ENCODE data around the gene KDF1. TPM values are rescaled to one million over a fixed set of nuclear protein-coding genes. Genes with fewer than 3 reads are reported as not detected.

Gene KDF1
- total RNA-seq, 1 experiment from 2014 or later = 8.8 TPM

DNA sequence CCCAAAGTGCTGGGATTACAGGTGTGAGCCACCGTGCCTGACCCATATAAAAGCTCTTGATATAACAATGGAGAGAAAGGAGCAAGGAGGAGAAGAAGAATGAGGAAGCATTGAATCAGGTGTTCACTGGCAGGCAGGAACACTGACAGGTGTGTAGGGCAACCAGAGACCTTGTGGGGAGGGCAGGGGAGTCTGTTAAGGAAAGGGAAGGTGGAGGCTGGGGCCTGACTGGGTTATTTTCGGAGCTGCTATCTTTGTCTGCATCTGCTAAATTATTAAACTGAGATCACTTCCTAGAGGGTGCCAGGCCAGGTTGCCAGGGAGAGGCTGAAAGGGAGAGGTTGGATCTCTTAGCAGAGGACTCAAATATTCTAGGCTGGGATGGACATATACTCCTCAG, 26.4 kb upstream of the KDF1 start:
- no peaks in the 10 kb centered on the region for H3K27me3 Mint-ChIP-seq (ENCODE audit: insufficient read depth, unreplicated experiment)
- POLR2A ChIA-PET = interaction anchor here (0.7 to 1.2 kb wide), 5 partner anchors 8 to 739 kb away, joined by 3 to 4 read pairs (median 3); partner anchors contain the start of gene FAM76A
- peaks cover 12% of the 10 kb centered on the region for H3K4me1 Mint-ChIP-seq (ENCODE audit: insufficient read depth, unreplicated experiment)
- no peak for DNase-seq (ENCODE audit: unreplicated experiment)
- H3K4me3 Mint-ChIP-seq (ENCODE audit: unreplicated experiment) = no peak overlapping the region
- BruUV-seq (replicated peaks) = no TSS peak
- TF ChIP-seq, protein P1, sequence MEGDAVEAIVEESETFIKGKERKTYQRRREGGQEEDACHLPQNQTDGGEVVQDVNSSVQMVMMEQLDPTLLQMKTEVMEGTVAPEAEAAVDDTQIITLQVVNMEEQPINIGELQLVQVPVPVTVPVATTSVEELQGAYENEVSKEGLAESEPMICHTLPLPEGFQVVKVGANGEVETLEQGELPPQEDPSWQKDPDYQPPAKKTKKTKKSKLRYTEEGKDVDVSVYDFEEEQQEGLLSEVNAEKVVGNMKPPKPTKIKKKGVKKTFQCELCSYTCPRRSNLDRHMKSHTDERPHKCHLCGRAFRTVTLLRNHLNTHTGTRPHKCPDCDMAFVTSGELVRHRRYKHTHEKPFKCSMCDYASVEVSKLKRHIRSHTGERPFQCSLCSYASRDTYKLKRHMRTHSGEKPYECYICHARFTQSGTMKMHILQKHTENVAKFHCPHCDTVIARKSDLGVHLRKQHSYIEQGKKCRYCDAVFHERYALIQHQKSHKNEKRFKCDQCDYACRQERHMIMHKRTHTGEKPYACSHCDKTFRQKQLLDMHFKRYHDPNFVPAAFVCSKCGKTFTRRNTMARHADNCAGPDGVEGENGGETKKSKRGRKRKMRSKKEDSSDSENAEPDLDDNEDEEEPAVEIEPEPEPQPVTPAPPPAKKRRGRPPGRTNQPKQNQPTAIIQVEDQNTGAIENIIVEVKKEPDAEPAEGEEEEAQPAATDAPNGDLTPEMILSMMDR (IDR thresholded peaks at IDR 0.05; ENCODE audit: unreplicated experiment) = no peak
- intact Hi-C loops (cut with micrococcal nuclease) = no loop called here
- no peaks in the 10 kb centered on the region for H3K36me3 Mint-ChIP-seq (ENCODE audit: insufficient read depth, unreplicated experiment)
- CTCF ChIA-PET = interaction anchor here (0.6 to 1.6 kb wide), 5 partner anchors 10 to 346 kb away, joined by 3 to 6 read pairs (median 4); no protein-coding TSS in a partner anchor
- H3K27ac Mint-ChIP-seq (ENCODE audit: low read depth, unreplicated experiment) = no peak overlapping the region
- H3K9me3 Mint-ChIP-seq (ENCODE audit: unreplicated experiment) = no peaks in the 10 kb centered on the region

DNA sequence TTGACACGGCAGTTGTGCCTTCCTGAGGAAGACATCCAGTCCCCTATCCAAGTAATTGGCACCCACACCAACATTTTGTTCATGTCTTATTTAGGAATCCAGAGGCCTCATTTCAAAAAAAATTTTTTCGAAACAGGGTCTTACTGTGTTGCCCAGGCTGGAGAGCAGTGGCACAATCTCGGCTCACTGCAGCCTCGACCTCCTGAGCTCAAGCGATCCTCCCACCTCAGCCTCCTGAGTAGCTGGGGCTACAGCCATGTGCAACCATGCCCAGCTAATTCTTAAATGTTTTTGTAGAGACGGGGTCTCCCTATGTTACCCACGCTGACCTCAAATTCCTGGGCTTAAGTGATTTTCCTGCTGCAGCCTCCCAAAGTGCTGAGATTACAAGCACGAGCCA, 24.0 kb upstream of the KDF1 start:
- Mint-ChIP-seq H3K9me3 (ENCODE audit: unreplicated experiment) (no peaks in the 10 kb centered on the region), H3K4me3 (ENCODE audit: unreplicated experiment) (no peak overlapping the region), H3K36me3 (ENCODE audit: insufficient read depth, unreplicated experiment) (no peaks in the 10 kb centered on the region), H3K27me3 (ENCODE audit: insufficient read depth, unreplicated experiment) (no peaks in the 10 kb centered on the region), H3K4me1 (ENCODE audit: insufficient read depth, unreplicated experiment) (peaks cover 6% of the 10 kb centered on the region), H3K27ac (ENCODE audit: low read depth, unreplicated experiment) (no peak overlapping the region)
- CTCF ChIA-PET = interaction anchor here (1.7 to 3.7 kb wide), 2 partner anchors 12 to 17 kb away, joined by 3 to 22 read pairs; no protein-coding TSS in a partner anchor
- intact Hi-C loops (cut with micrococcal nuclease) = no loop called here
- TF ChIP-seq, protein P1 (IDR thresholded peaks at IDR 0.05; ENCODE audit: unreplicated experiment) = no peak
- DNase-seq (ENCODE audit: unreplicated experiment) = no peak
- POLR2A ChIA-PET = interaction anchor here (1.2 to 2.1 kb wide), 3 partner anchors 9 to 24 kb away, joined by 3 to 14 read pairs (median 9); partner anchors contain the start of genes KDF1 and TRNP1
- no TSS peak for BruUV-seq (replicated peaks)

DNA sequence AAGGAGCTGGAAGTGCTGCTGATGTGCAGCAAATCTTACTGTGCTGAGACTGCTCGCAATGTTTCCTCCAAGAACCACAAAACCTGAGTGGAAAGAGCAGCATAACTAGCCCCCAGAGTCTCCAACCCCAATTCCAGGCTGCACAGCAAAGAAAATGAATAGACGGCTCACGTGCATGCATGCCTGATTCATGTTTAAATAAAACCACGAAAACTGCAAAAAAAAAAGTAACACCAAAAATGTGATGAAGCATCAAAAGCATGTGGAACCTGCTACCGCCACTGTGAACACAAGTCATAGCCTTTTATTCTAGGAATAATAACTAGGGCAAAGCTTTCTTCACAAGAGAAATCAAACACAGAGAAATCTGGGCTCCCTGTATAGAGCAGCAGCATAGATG, 23.6 kb upstream of the KDF1 start:
- POLR2A ChIA-PET = interaction anchor here (1.2 to 2.1 kb wide), 3 partner anchors 10 to 23 kb away, joined by 3 to 14 read pairs (median 9); partner anchors contain the start of genes KDF1 and TRNP1
- H3K9me3 Mint-ChIP-seq (ENCODE audit: unreplicated experiment) = no peaks in the 10 kb centered on the region
- BruUV-seq (replicated peaks) = no TSS peak

DNA sequence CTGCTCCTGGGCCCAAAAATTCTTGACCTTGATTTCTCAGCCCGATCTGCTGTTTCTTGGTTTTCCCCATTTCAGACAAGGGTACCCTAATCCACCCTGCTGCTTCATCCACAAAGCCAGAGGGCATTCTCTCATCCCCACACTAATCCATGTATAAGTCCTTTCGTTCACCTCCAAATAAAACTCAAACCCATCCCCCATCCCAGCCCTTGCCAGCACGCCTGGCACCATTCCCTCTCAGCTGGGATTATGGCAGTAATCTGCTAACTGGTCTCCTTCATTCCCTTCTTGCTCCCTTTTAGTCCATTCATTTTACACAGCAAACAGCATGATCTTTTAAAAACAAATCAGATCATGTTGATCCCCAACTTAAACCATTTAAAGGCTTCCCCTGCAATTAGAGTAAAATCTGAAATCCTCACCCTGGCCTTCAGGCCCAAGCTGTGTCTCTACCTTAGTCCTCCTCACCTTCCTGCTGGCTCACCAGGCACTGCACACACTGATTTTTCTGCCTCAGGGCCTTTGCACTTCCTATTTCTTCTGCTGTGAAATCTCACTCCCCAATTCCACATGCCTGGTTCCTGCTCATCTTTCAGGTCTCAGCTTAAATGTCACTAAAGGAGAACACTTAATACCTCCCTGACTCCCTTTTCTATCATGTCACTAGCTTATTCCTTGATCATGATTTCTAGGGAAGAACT, 21.0 kb upstream of the KDF1 start:
- Mint-ChIP-seq H3K27ac (ENCODE audit: low read depth, unreplicated experiment) (no peak overlapping the region), H3K27me3 (ENCODE audit: insufficient read depth, unreplicated experiment) (no peaks in the 10 kb centered on the region), H3K4me1 (ENCODE audit: insufficient read depth, unreplicated experiment) (peaks cover 6% of the 10 kb centered on the region), H3K4me3 (ENCODE audit: unreplicated experiment) (no peak overlapping the region), H3K36me3 (ENCODE audit: insufficient read depth, unreplicated experiment) (no peaks in the 10 kb centered on the region), H3K9me3 (ENCODE audit: unreplicated experiment) (no peaks in the 10 kb centered on the region)
- DNase-seq (ENCODE audit: unreplicated experiment) = no peak
- POLR2A ChIA-PET = interaction anchor here (0.6 to 1.7 kb wide), 4 partner anchors 13 to 386 kb away, joined by 3 to 7 read pairs (median 4); partner anchors contain the start of gene TRNP1
- BruUV-seq (replicated peaks) = no TSS peak
- intact Hi-C loops (cut with micrococcal nuclease) = no loop called here
- TF ChIP-seq, protein P1 (IDR thresholded peaks at IDR 0.05; ENCODE audit: unreplicated experiment) = no peak
- CTCF ChIA-PET = interaction anchor here (0.5 to 1.3 kb wide), 4 partner anchors 14 to 316 kb away, joined by 3 read pairs; no protein-coding TSS in a partner anchor

More for the DNA sequence above, 23.6 kb upstream of the KDF1 start:
- Mint-ChIP-seq H3K27me3 (ENCODE audit: insufficient read depth, unreplicated experiment) (no peaks in the 10 kb centered on the region), H3K27ac (ENCODE audit: low read depth, unreplicated experiment) (no peak overlapping the region), H3K36me3 (ENCODE audit: insufficient read depth, unreplicated experiment) (no peaks in the 10 kb centered on the region), H3K4me1 (ENCODE audit: insufficient read depth, unreplicated experiment) (peaks cover 6% of the 10 kb centered on the region), H3K4me3 (ENCODE audit: unreplicated experiment) (no peak overlapping the region)
- CTCF ChIA-PET = interaction anchor here (0.7 to 3.7 kb wide), 2 partner anchors 9 to 16 kb away, joined by 3 to 22 read pairs; no protein-coding TSS in a partner anchor
- intact Hi-C loops (cut with micrococcal nuclease) = no loop called here
- no peak for DNase-seq (ENCODE audit: unreplicated experiment)
- TF ChIP-seq, protein P1 (IDR thresholded peaks at IDR 0.05; ENCODE audit: unreplicated experiment) = no peak
